Astrocyte (in vitro differentiated cells and primary cell): ENCODE measurements around the gene LRRK1. TPM values are rescaled to one million over a fixed set of nuclear protein-coding genes. Genes with fewer than 3 reads are reported as not detected.

Source experiments
- DNase-seq: peaks from one replicate; pipeline ENCODE4 v3.0.0-alpha.2; 2010; ENCODE audit warnings: low read depth
- FAIRE-seq: peaks from 2 replicates; lab custom pipeline; 2011; peaks lifted over from hg19 to GRCh38; lab: Jason Lieb, UNC
- H2AFZ ChIP-seq: 2 replicates; pipeline ENCODE4 v1.6.0; 2012; ENCODE audit warnings: low read depth, low read length, inconsistent platforms
- H3K27ac ChIP-seq: 2 replicates; pipeline ENCODE4 v1.5.1; 2011; ENCODE audit warnings: low read depth, low read length, inconsistent platforms
- H3K27me3 ChIP-seq: 2 replicates; pipeline ENCODE4 v1.6.0; 2011; ENCODE audit warnings: low read length, inconsistent platforms; ENCODE audit not compliant: insufficient read depth
- H3K36me3 ChIP-seq: 2 replicates; pipeline ENCODE4 v1.5.1; 2011; ENCODE audit warnings: low read length, inconsistent platforms; ENCODE audit not compliant: insufficient read depth
- H3K4me1 ChIP-seq: 2 replicates; pipeline ENCODE4 v1.5.1; 2011; ENCODE audit warnings: low read length, inconsistent platforms; ENCODE audit not compliant: insufficient read depth
- H3K4me2 ChIP-seq: 2 replicates; pipeline ENCODE4 v1.6.0; 2012; ENCODE audit warnings: low read length, inconsistent platforms
- H3K4me3 ChIP-seq: 2 replicates; pipeline ENCODE4 v1.5.1; 2011; ENCODE audit warnings: low read depth, mild to moderate bottlenecking, low read length, inconsistent platforms; ENCODE audit not compliant: insufficient read depth
- H3K79me2 ChIP-seq: 2 replicates; pipeline ENCODE4 v1.6.0; 2012; ENCODE audit warnings: mild to moderate bottlenecking, low read length, inconsistent platforms; ENCODE audit not compliant: insufficient read depth
- H3K9ac ChIP-seq: 2 replicates; pipeline ENCODE4 v1.6.0; 2012; ENCODE audit warnings: mild to moderate bottlenecking, low read length, inconsistent platforms
- H3K9me3 ChIP-seq: 2 replicates; pipeline ENCODE4 v1.5.1; 2012; ENCODE audit warnings: low read depth, mild to moderate bottlenecking, low read length, inconsistent platforms; ENCODE audit not compliant: insufficient read depth
- H4K20me1 ChIP-seq: 2 replicates; pipeline ENCODE4 v1.6.0; 2012; ENCODE audit warnings: low read length, inconsistent platforms; ENCODE audit not compliant: insufficient read depth
- H3K27ac Mint-ChIP-seq: one replicate; pipeline ENCODE4 v1.8.0; 2021; ENCODE audit warnings: mild to moderate bottlenecking, mixed read lengths; ENCODE audit not compliant: unreplicated experiment
- H3K27me3 Mint-ChIP-seq: one replicate; pipeline ENCODE4 v1.8.0; 2021; ENCODE audit warnings: low read depth, mixed read lengths; ENCODE audit not compliant: unreplicated experiment
- H3K36me3 Mint-ChIP-seq: one replicate; pipeline ENCODE4 v1.8.0; 2021; ENCODE audit warnings: low read depth, mixed read lengths; ENCODE audit not compliant: unreplicated experiment
- H3K4me1 Mint-ChIP-seq: one replicate; pipeline ENCODE4 v1.8.0; 2021; ENCODE audit warnings: low read depth, mixed read lengths; ENCODE audit not compliant: unreplicated experiment
- H3K4me3 Mint-ChIP-seq: one replicate; pipeline ENCODE4 v1.8.0; 2021; ENCODE audit warnings: mild to moderate bottlenecking, moderate library complexity, mixed read lengths; ENCODE audit not compliant: unreplicated experiment
- H3K9me3 Mint-ChIP-seq: one replicate; pipeline ENCODE4 v1.8.0; 2021; ENCODE audit warnings: mild to moderate bottlenecking, mixed read lengths; ENCODE audit not compliant: unreplicated experiment
- CTCF ChIP-seq: IDR thresholded peaks from 2 replicates; pipeline ENCODE4 v1.5.1; 2011; ENCODE audit warnings: low read depth, mild to moderate bottlenecking, inconsistent platforms, low read length, moderate library complexity; ENCODE audit not compliant: insufficient read depth
- EZH2 ChIP-seq: IDR thresholded peaks from 2 replicates; pipeline ENCODE4 v1.6.1; 2012; ENCODE audit warnings: mild to moderate bottlenecking, low read length, inconsistent platforms; ENCODE audit not compliant: insufficient read depth
- total RNA-seq: library from RNA; stranded (reverse); gene quantifications from 2 replicates; pipeline ENCODE4 v1.2.1, GENCODE V29; 2021

LRRK1 gene
- total RNA-seq, 1 donor from 2014 or later, result 0.41 TPM

- Histone ChIP-seq H3K36me3 (no peaks in the 10 kb centered on the region), H4K20me1 (no peaks in the 10 kb centered on the region), H3K4me3 (no peak overlapping the region), H2AFZ (no peak overlapping the region), H3K27me3 (peaks cover 3% of the 10 kb centered on the region), H3K4me1 (no peaks in the 10 kb centered on the region), H3K79me2 (no peaks in the 10 kb centered on the region), H3K27ac (no peak overlapping the region), H3K4me2 (no peak overlapping the region), H3K9ac (no peak overlapping the region), H3K9me3 (no peaks in the 10 kb centered on the region)
- TF ChIP-seq EZH2 (no peak), CTCF (no peak)
- Mint-ChIP-seq H3K27ac (no peak overlapping the region), H3K9me3 (peaks cover 13% of the 10 kb centered on the region), H3K4me1 (peaks cover 3% of the 10 kb centered on the region), H3K36me3 (no peaks in the 10 kb centered on the region), H3K4me3 (no peak overlapping the region), H3K27me3 (peaks cover 18% of the 10 kb centered on the region)
- FAIRE-seq (no peak), DNase-seq (no peak)
Observed at GRCh38 chr15:101001796-101002195, 82.6 kb downstream of the LRRK1 start.

DNA sequence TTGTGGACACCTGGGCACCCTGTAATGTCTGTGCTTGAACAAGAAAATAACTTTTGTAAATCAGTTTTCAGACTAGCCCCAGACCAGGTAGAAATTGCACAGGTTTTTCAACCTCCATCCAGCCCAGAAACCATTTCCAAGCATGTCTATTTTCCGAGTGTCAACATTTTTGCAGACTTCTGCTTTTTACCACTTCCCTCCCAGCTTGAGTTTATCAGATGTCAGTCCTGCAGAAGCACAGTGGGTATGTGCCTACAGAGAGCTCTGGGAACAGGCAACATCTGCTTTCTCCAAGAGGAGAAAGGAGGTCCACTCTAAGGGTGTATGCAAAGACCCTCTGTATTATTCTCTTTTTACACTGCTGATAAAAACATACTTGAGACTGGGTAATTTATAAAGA is 83.9 kb downstream of the LRRK1 start:
- no peak overlapping the region for H3K4me2 ChIP-seq
- H3K9ac ChIP-seq, result no peak overlapping the region
- FAIRE-seq (no peak), DNase-seq (no peak)
- H3K4me1 ChIP-seq, result peaks cover 7% of the 10 kb centered on the region
- peaks cover 18% of the 10 kb centered on the region for H3K27me3 Mint-ChIP-seq
- no peak overlapping the region for H2AFZ ChIP-seq
- no peak overlapping the region for H3K4me3 ChIP-seq
- peaks cover 13% of the 10 kb centered on the region for H3K9me3 Mint-ChIP-seq
- no peak overlapping the region for H3K4me3 Mint-ChIP-seq
- no peaks in the 10 kb centered on the region for H3K36me3 ChIP-seq
- no peaks in the 10 kb centered on the region for H3K36me3 Mint-ChIP-seq
- no peak overlapping the region for H3K27ac ChIP-seq
- H3K4me1 Mint-ChIP-seq, result peaks cover 7% of the 10 kb centered on the region
- TF ChIP-seq EZH2, result no peak
- no peak for TF ChIP-seq CTCF
- H3K9me3 ChIP-seq, result no peaks in the 10 kb centered on the region
- H4K20me1 ChIP-seq, result no peaks in the 10 kb centered on the region
- no peaks in the 10 kb centered on the region for H3K79me2 ChIP-seq
- no peak overlapping the region for H3K27ac Mint-ChIP-seq
- H3K27me3 ChIP-seq, result peaks cover 3% of the 10 kb centered on the region

GRCh38 chr15:101003706-101004105 is 84.5 kb downstream of the LRRK1 start:
- Histone ChIP-seq H4K20me1 (no peaks in the 10 kb centered on the region), H3K27me3 (peaks cover 3% of the 10 kb centered on the region), H2AFZ (no peak overlapping the region), H3K79me2 (no peaks in the 10 kb centered on the region), H3K4me3 (no peak overlapping the region), H3K4me2 (no peak overlapping the region), H3K4me1 (peaks cover 7% of the 10 kb centered on the region), H3K27ac (no peak overlapping the region), H3K36me3 (no peaks in the 10 kb centered on the region), H3K9ac (no peak overlapping the region), H3K9me3 (no peaks in the 10 kb centered on the region)
- Mint-ChIP-seq H3K27ac (no peak overlapping the region), H3K4me1 (peaks cover 7% of the 10 kb centered on the region), H3K27me3 (peaks cover 16% of the 10 kb centered on the region), H3K9me3 (peaks cover 13% of the 10 kb centered on the region), H3K36me3 (no peaks in the 10 kb centered on the region), H3K4me3 (no peak overlapping the region)
- no peak for DNase-seq
- TF ChIP-seq CTCF, result no peak
- no peak for FAIRE-seq
